HG02840 (cell line): Measurements from ENCODE around the gene FXYD5.
"Not testable (repeated sequence)": the region's sequence is repeated elsewhere in the genome, so short reads cannot be mapped to it uniquely, and the experiment has no call there.

Experiments
- ATAC-seq: cut with Tn5 transposase; IDR thresholded peaks from one replicate; pipeline ENCODE4 v1.9.1; 2021; ENCODE audit warnings: mild to moderate bottlenecking, moderate library complexity, moderate number of reproducible peaks; ENCODE audit not compliant: unreplicated experiment, low FRiP score

Gene FXYD5

GRCh38 chr19:35119578-35120155, 34.9 kb upstream of the FXYD5 start:
- no peak for ATAC-seq

GRCh38 chr19:35120492-35120891, 34.0 kb upstream of the FXYD5 start:
- ATAC-seq = no peak

- no peak for ATAC-seq
Measured at GRCh38 chr19:35120898-35121297, 33.6 kb upstream of the FXYD5 start.

- no peak for ATAC-seq
Measured at GRCh38 chr19:35122687-35123551, 31.6 kb upstream of the FXYD5 start.

GRCh38 chr19:35123573-35123972, 31.0 kb upstream of the FXYD5 start:
- no peak for ATAC-seq

- no peak for ATAC-seq
Measured at GRCh38 chr19:35124098-35125060, 30.2 kb upstream of the FXYD5 start.

- ATAC-seq = no peak
Measured at GRCh38 chr19:35125270-35125717, 29.2 kb upstream of the FXYD5 start.

- no peak for ATAC-seq
Measured at GRCh38 chr19:35125749-35126623, 28.5 kb upstream of the FXYD5 start.

- no peak for ATAC-seq
Measured at GRCh38 chr19:35126624-35126959, 27.9 kb upstream of the FXYD5 start.

GRCh38 chr19:35127871-35128270, 26.7 kb upstream of the FXYD5 start:
- ATAC-seq = no peak

GRCh38 chr19:35128398-35129057, 26.0 kb upstream of the FXYD5 start:
- no peak for ATAC-seq

- not testable (repeated sequence) for ATAC-seq
Measured at GRCh38 chr19:35129724-35130274, 24.7 kb upstream of the FXYD5 start.

- ATAC-seq = no peak
Measured at GRCh38 chr19:35130761-35131720, 23.5 kb upstream of the FXYD5 start.

GRCh38 chr19:35132254-35132653, 22.3 kb upstream of the FXYD5 start:
- ATAC-seq = no peak

- no peak for ATAC-seq
Measured at GRCh38 chr19:35133826-35134225, 20.7 kb upstream of the FXYD5 start.

GRCh38 chr19:35134601-35135242, 19.8 kb upstream of the FXYD5 start, which contains the start of gene LGI4:
LGI4 (minus strand) TSS chr19:35135059; CDS start chr19:35134680, 379 bp downstream.
- ATAC-seq = no peak

- no peak for ATAC-seq
Measured at GRCh38 chr19:35135389-35135909, 19.1 kb upstream of the FXYD5 start.
